Stimulated activated CD8-positive, alpha-beta memory T cell treated with anti-CD3 and anti-CD28 coated beads, Interleukin-4, amount 100 ng/mL, for 4 hours (primary cell): Measurements from ENCODE around the gene SLC38A3.

ENCODE experiments used
- DNase-seq, 2 donors: peaks; one replicate each; pipeline ENCODE4 v3.0.0-alpha.2; 2020; ENCODE audit warnings: low read depth in 2 of 2, low spot score in 1 of 2

Gene SLC38A3

GRCh38 chr3:50265571-50265970 is 60.5 kb downstream of the SLC38A3 start:
- DNase-seq = no peak

GRCh38 chr3:50266017-50266416 is 60.9 kb downstream of the SLC38A3 start:
- DNase-seq = no peak

GRCh38 chr3:50266836-50267235 is 61.8 kb downstream of the SLC38A3 start:
- no peak for DNase-seq

GRCh38 chr3:50267280-50267913 is 62.3 kb downstream of the SLC38A3 start:
- DNase-seq = no peak

- no peak for DNase-seq
Observed at GRCh38 chr3:50268276-50268675, 63.2 kb downstream of the SLC38A3 start.

GRCh38 chr3:50268703-50269451 is 63.8 kb downstream of the SLC38A3 start, which contains the start of gene SEMA3B:
Gene SEMA3B (plus strand): TSS chr3:50269147. CDS start chr3:50269241, 94 bp downstream.
- no peak for DNase-seq

- no peak for DNase-seq
Observed at GRCh38 chr3:50269460-50269859, 64.4 kb downstream of the SLC38A3 start.

GRCh38 chr3:50269977-50270413 is 64.9 kb downstream of the SLC38A3 start:
- DNase-seq = no peak

- no peak for DNase-seq
Observed at GRCh38 chr3:50270422-50271224, 65.6 kb downstream of the SLC38A3 start.
